Midbrain (tissue), 1 donor: ENCODE data around the gene LSAMP.
"Not testable (repeated sequence)": the region's sequence is repeated elsewhere in the genome, so short reads cannot be mapped to it uniquely, and the experiment has no call there.

Experiments used
- DNase-seq: peaks from one replicate; lab custom pipeline; 2025; lab: John Stamatoyannopoulos, UW

The LSAMP gene

GRCh38 chr3:115891006-115891636, 554.2 kb downstream of the LSAMP start:
- no peak for DNase-seq

- no peak for DNase-seq
These were observed 554.7 kb downstream of the LSAMP start for GRCh38 chr3:115890579-115890978.

- DNase-seq: no peak
These were observed 559.7 kb downstream of the LSAMP start for GRCh38 chr3:115885621-115886020.

- no peak for DNase-seq
These were observed 567.7 kb downstream of the LSAMP start for GRCh38 chr3:115877615-115877899.

- DNase-seq: peak; percentile 19
These were observed 568.2 kb downstream of the LSAMP start for GRCh38 chr3:115876876-115877614.

- DNase-seq: no peak
These were observed 569.8 kb downstream of the LSAMP start for GRCh38 chr3:115875460-115875859.

GRCh38 chr3:115871735-115872134, 573.6 kb downstream of the LSAMP start:
- DNase-seq: no peak

GRCh38 chr3:115864911-115865310, 580.4 kb downstream of the LSAMP start:
- no peak for DNase-seq

GRCh38 chr3:115862849-115863248, 582.4 kb downstream of the LSAMP start:
- DNase-seq: no peak

- DNase-seq: no peak
These were observed 583.2 kb downstream of the LSAMP start for GRCh38 chr3:115862099-115862498.

GRCh38 chr3:115861166-115861733, 584.0 kb downstream of the LSAMP start:
- no peak for DNase-seq

GRCh38 chr3:115860766-115861165, 584.5 kb downstream of the LSAMP start:
- DNase-seq: no peak

- DNase-seq: no peak
These were observed 586.1 kb downstream of the LSAMP start for GRCh38 chr3:115859002-115859807.

GRCh38 chr3:115857518-115858136, 587.7 kb downstream of the LSAMP start:
- DNase-seq: no peak

GRCh38 chr3:115855911-115856310, 589.4 kb downstream of the LSAMP start:
- no peak for DNase-seq

GRCh38 chr3:115853104-115853503, 592.2 kb downstream of the LSAMP start:
- no peak for DNase-seq

GRCh38 chr3:115852278-115852677, 593.0 kb downstream of the LSAMP start:
- no peak for DNase-seq

- no peak for DNase-seq
These were observed 593.7 kb downstream of the LSAMP start for GRCh38 chr3:115851571-115851970.

GRCh38 chr3:115848641-115849040, 596.6 kb downstream of the LSAMP start:
- no peak for DNase-seq

GRCh38 chr3:115845986-115846385, 599.3 kb downstream of the LSAMP start:
- no peak for DNase-seq

- not testable (repeated sequence) for DNase-seq
These were observed 600.6 kb downstream of the LSAMP start for GRCh38 chr3:115844729-115845128.

- no peak for DNase-seq
These were observed 602.1 kb downstream of the LSAMP start for GRCh38 chr3:115843206-115843605.
